GM12878 (cell line): Measurements from ENCODE around the gene CLPTM1. TPM values are rescaled to one million over a fixed set of nuclear protein-coding genes. Genes with fewer than 3 reads are reported as not detected.

Source experiments
- ATAC-seq: fragments of 200-7000 bp; cut with Tn5 transposase; 3 replicates; pipeline ENCODE4 v1.9.1; 2020; ENCODE audit warnings: mild to moderate bottlenecking, moderate library complexity
- BruUV-seq: library from RNA; stranded (reverse); fragments of 400-500 nt; replicated peaks from 2 replicates; lab custom pipeline; 2021; lab: Mats Ljungman, UMichigan
- CTCF ChIA-PET: fragments of 300-600 bp; sonication (Branson Sonifier 250); formaldehyde crosslinking; extraction: SDS; loops from one replicate; lab custom pipeline; 2021; ENCODE audit warnings: inconsistent platforms; lab: Yijun Ruan, JAX
- POLR2A ChIA-PET: fragments of 350-600 bp; formaldehyde crosslinking; extraction: SDS; loops from one replicate; lab custom pipeline; 2021; ENCODE audit warnings: inconsistent platforms; lab: Charles Lee
- RAD21 ChIA-PET: fragments of 300-600 bp; sonication (Branson Sonifier 250); formaldehyde crosslinking; loops from one replicate; lab custom pipeline; 2023; ENCODE audit warnings: antibody characterized with exemption; ENCODE audit not compliant: unreplicated experiment; lab: Charles Lee
- SMC1A ChIA-PET: fragments of 300-600 bp; sonication (Branson Sonifier 250); formaldehyde crosslinking; loops from one replicate; lab custom pipeline; 2023; ENCODE audit not compliant: unreplicated experiment, uncharacterized antibody; lab: Charles Lee
- DNase-seq: peaks from one replicate; pipeline ENCODE4 v3.0.0-alpha.2; 2011; ENCODE audit warnings: low read depth, low spot score
- FAIRE-seq: peaks from 3 replicates; lab custom pipeline; 2011; peaks lifted over from hg19 to GRCh38; lab: Jason Lieb, UNC
- H2AFZ ChIP-seq: 2 replicates; pipeline ENCODE4 v1.6.0; 2011; ENCODE audit warnings: low read depth, low read length, control low read depth; ENCODE audit not compliant: control insufficient read depth
- H3K27ac ChIP-seq: 2 replicates; pipeline ENCODE4 v1.5.1; 2011; ENCODE audit warnings: control low read depth; ENCODE audit not compliant: control insufficient read depth, insufficient read depth
- H3K27me3 ChIP-seq, 2 experiments: replicated peaks in 1 of 2; 2 replicates each; pipeline versions ENCODE4 v1.6.0 to v1.6.1; 2011; ENCODE audit warnings: low read length in 1 of 2; ENCODE audit not compliant: control insufficient read depth in 2 of 2, insufficient read depth in 2 of 2
- H3K36me3 ChIP-seq, 2 experiments: 2 replicates each; pipeline ENCODE4 v1.5.1; 2011; ENCODE audit warnings: low read length in 1 of 2; ENCODE audit not compliant: control insufficient read depth in 2 of 2, insufficient read depth in 2 of 2
- H3K4me1 ChIP-seq: 2 replicates; pipeline ENCODE4 v1.6.1; 2011; ENCODE audit warnings: mild to moderate bottlenecking, low read length, moderate library complexity, mixed read lengths; ENCODE audit not compliant: control insufficient read depth, insufficient read depth
- H3K4me2 ChIP-seq: 2 replicates; pipeline ENCODE4 v1.6.0; 2011; ENCODE audit warnings: control low read depth; ENCODE audit not compliant: control insufficient read depth, insufficient read depth
- H3K4me3 ChIP-seq: fragments of 200-600 bp; sonication (generic); 2 replicates; pipeline ENCODE4 v1.5.1; 2016
- H3K79me2 ChIP-seq: 2 replicates; pipeline ENCODE4 v1.6.0; 2011; ENCODE audit warnings: low read length; ENCODE audit not compliant: control insufficient read depth, insufficient read depth
- H3K9ac ChIP-seq: 2 replicates; pipeline ENCODE4 v1.8.0; 2011; ENCODE audit warnings: low read length, control low read depth, mixed read lengths; ENCODE audit not compliant: control insufficient read depth, insufficient read depth
- H3K9me3 ChIP-seq: replicated peaks from 3 replicates; pipeline ENCODE4 v1.5.1; 2011; ENCODE audit warnings: mild to moderate bottlenecking, low read length; ENCODE audit not compliant: control insufficient read depth, insufficient read depth
- H4K20me1 ChIP-seq: 2 replicates; pipeline ENCODE4 v1.6.0; 2011; ENCODE audit not compliant: control insufficient read depth, insufficient read depth
- BHLHE40 ChIP-seq, 2 experiments: fragments of 450-650 bp in 1 of 2; IDR thresholded peaks; 2 replicates each; pipeline ENCODE4 v1.6.1; 2011 to 2017; ENCODE audit warnings: low read depth in 2 of 2, borderline replicate concordance in 1 of 2, improper control_type of control experiment in 1 of 2, low read length in 1 of 2, mild to moderate bottlenecking in 1 of 2
- GABPA ChIP-seq: IDR thresholded peaks from 2 replicates; pipeline ENCODE4 v1.6.1; 2014; ENCODE audit warnings: antibody characterized with exemption, low read depth, mild to moderate bottlenecking, inconsistent platforms
- HDAC2 ChIP-seq: fragments of 200-600 bp; sonication (generic); IDR thresholded peaks from 2 replicates; pipeline ENCODE4 v1.6.1; 2017
- KDM1A ChIP-seq: fragments of 200-600 bp; sonication (generic); IDR thresholded peaks from 2 replicates; pipeline ENCODE4 v1.6.1; 2016; ENCODE audit warnings: borderline replicate concordance
- MTA2 ChIP-seq: fragments of 450-650 bp; IDR thresholded peaks from 2 replicates; pipeline ENCODE4 v1.6.1; 2016; ENCODE audit warnings: low read depth, mild to moderate bottlenecking, moderate library complexity
- PAX5 ChIP-seq: IDR thresholded peaks from 2 replicates; pipeline ENCODE4 v1.6.1; 2011; ENCODE audit warnings: low read depth, low read length, borderline replicate concordance
- PBX3 ChIP-seq: IDR thresholded peaks from 2 replicates; pipeline ENCODE4 v1.6.1; 2011; ENCODE audit warnings: mild to moderate bottlenecking, low read depth, low read length, moderate library complexity; ENCODE audit not compliant: insufficient replicate concordance
- POLR2AphosphoS2 ChIP-seq: IDR thresholded peaks from 2 replicates; pipeline ENCODE4 v1.6.1; 2011; ENCODE audit warnings: low read depth, mild to moderate bottlenecking, low read length, improper control_type of control experiment, moderate library complexity
- POLR2AphosphoS5 ChIP-seq: IDR thresholded peaks from 2 replicates; pipeline ENCODE4 v1.6.1; 2011; ENCODE audit warnings: mild to moderate bottlenecking, low read length, inconsistent platforms
- RB1 ChIP-seq: fragments of 450-650 bp; formaldehyde crosslinking; IDR thresholded peaks from 2 replicates; pipeline ENCODE4 v1.6.1; 2017; ENCODE audit warnings: mild to moderate bottlenecking, borderline replicate concordance
- SPI1 ChIP-seq: IDR thresholded peaks from 2 replicates; pipeline ENCODE4 v1.6.1; 2011; ENCODE audit warnings: low read depth, mild to moderate bottlenecking, low read length, moderate library complexity, borderline replicate concordance; ENCODE audit not compliant: insufficient read depth
- STAT3 ChIP-seq: IDR thresholded peaks from 2 replicates; pipeline ENCODE4 v1.6.1; 2011; ENCODE audit warnings: low read depth, low read length, improper control_type of control experiment
- TAF1 ChIP-seq: IDR thresholded peaks from 2 replicates; pipeline ENCODE4 v1.6.1; 2011; ENCODE audit warnings: mild to moderate bottlenecking, low read depth, low read length, borderline replicate concordance
- ZBED1 ChIP-seq: IDR thresholded peaks from 2 replicates; pipeline ENCODE4 v1.6.1; 2016; ENCODE audit warnings: borderline replicate concordance
- WGBS: methylation state at CpG from one replicate; pipeline ENCODE4 v1.1.6; 2016; ENCODE audit warnings: low lambda C conversion rate; ENCODE audit not compliant: insufficient replicate concordance, insufficient coverage; ENCODE audit errors: missing lambda C conversion rate; 5-methylcytosine and 5-hydroxymethylcytosine counted together
- in situ Hi-C: fragments of 300-500 bp; cut with MboI; formaldehyde crosslinking; loops from 9 replicates; pipeline ENCODE4 v1.14.3; 2018; ENCODE audit warnings: mixed read lengths
- intact Hi-C: fragments of 100-400 bp; cut with micrococcal nuclease; formaldehyde crosslinking; loops from one replicate; pipeline ENCODE4 v1.14.2; 2022; ENCODE audit not compliant: unreplicated experiment
- polyA plus RNA-seq, 11 experiments: library from polyadenylated mRNA; depleted of rRNA in 4 of 11; unstranded in 6 of 11; stranded (reverse) in 5 of 11; fragments of >200 nt; fragmentation: Nextera tagmentation in 4 of 11; fragmentation: Illumina TruSeq in 1 of 11; extraction: Ambion mirVana in 4 of 11; extraction: Trizol in 1 of 11; gene quantifications; 1 replicate in 1 of 11; 2 replicates in 10 of 11; pipeline versions ENCODE4 v1.2.1 to v1.2.3, GENCODE V29; 2011 to 2016; ENCODE audit warnings: inconsistent platforms in 2 of 11, missing spikeins in 2 of 11, low read depth in 1 of 11
- total RNA-seq, 4 experiments: library from RNA; depleted of rRNA in 3 of 4; stranded (reverse); fragments of >200 nt in 3 of 4; fragmentation: Illumina TruSeq in 1 of 4; extraction: Trizol in 1 of 4; gene quantifications; 2 replicates each; pipeline versions ENCODE4 v1.2.1 to v1.2.3, GENCODE V29; 2013 to 2021
- TF ChIP-seq, protein P1 (sequence below): IDR thresholded peaks from 2 replicates; pipeline ENCODE4 v1.6.1; 2011; ENCODE audit warnings: borderline replicate concordance, low read depth, mild to moderate bottlenecking, moderate library complexity, mixed read lengths, low read length; ENCODE audit not compliant: insufficient read depth; ENCODE audit errors: extremely low read length
- TF ChIP-seq, protein P2 (sequence below): fragments of 450-650 bp; IDR thresholded peaks from 2 replicates; pipeline ENCODE4 v1.6.1; 2018; ENCODE audit warnings: borderline replicate concordance, mild to moderate bottlenecking; ENCODE audit not compliant: partially characterized antibody
- TF ChIP-seq, protein P3 (sequence below): IDR thresholded peaks from 2 replicates; pipeline ENCODE4 v1.6.1; 2011; ENCODE audit warnings: low read depth, low read length, improper control_type of control experiment, borderline replicate concordance

Gene CLPTM1
- total and polyA plus RNA-seq, 10 of the 15 experiments (the other 5 are each of a cell fraction or from before 2014, with no cell fraction given): 0.42 to 72.6 (median 35.2) TPM

DNA sequence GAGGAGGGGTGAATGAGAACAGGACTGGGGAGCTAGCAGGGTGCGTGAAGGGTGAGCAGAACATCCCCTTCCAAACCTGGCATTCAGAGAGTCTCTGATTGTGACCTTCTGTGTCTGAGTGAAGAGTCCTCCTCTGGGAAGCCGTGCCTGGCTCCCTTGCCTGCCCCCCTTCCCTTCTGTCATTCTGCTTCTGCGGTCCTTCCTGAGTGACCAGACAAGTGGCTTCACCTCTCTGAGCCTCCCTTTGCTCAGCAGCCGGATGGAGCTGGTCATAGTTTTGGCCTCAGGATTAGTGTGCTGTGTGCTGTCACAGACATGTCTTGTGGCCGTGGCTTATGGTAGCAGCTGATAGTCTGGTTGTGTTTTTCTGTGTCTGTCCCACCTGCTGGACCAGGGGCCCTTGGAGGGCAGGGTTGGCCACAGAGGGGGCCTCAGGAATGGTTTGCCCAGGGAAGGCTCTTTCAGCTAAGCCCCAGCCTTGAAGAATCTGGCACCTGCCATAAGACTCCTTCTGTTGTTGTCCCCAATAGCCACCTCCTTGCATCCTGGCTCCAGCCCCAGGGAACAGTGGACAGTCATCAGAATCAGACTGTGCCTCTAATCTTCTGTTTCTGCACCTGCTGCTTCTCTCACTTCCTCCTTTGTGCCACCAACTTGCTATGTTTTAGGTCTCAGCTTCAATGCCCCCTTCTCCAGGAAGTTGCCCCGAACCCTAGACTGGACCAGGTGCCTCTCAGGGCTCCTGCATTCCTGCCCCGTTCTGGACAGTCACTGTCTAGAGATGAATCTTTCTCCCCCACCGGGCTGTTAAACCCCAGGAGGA is 5.9 kb downstream of the CLPTM1 start:
- POLR2A ChIA-PET: interaction anchor here (0.5 to 0.6 kb wide), 3 partner anchors 23 to 270 kb away, joined by 3 to 5 read pairs (median 3); no protein-coding TSS in a partner anchor
- TF ChIP-seq KDM1A (no peak), MTA2 (no peak), STAT3 (no peak), RB1 (no peak), PAX5 (no peak), POLR2AphosphoS5 (no peak), GABPA (no peak), HDAC2 (no peak), TAF1 (no peak), BHLHE40 (IDR thresholded peaks at IDR 0.05; ENCODE audit: borderline replicate concordance in 1 of 2, low read depth in 2 of 2, low read length in 1 of 2) (peak in 1 of 2 experiments; percentile 36; a peak in 1 of 4 replicates), SPI1 (peak; percentile 90), ZBED1 (no peak), POLR2AphosphoS2 (no peak), PBX3 (no peak)
- TF ChIP-seq, protein P1, sequence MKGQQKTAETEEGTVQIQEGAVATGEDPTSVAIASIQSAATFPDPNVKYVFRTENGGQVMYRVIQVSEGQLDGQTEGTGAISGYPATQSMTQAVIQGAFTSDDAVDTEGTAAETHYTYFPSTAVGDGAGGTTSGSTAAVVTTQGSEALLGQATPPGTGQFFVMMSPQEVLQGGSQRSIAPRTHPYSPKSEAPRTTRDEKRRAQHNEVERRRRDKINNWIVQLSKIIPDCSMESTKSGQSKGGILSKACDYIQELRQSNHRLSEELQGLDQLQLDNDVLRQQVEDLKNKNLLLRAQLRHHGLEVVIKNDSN: no peak
- TF ChIP-seq, protein P2, sequence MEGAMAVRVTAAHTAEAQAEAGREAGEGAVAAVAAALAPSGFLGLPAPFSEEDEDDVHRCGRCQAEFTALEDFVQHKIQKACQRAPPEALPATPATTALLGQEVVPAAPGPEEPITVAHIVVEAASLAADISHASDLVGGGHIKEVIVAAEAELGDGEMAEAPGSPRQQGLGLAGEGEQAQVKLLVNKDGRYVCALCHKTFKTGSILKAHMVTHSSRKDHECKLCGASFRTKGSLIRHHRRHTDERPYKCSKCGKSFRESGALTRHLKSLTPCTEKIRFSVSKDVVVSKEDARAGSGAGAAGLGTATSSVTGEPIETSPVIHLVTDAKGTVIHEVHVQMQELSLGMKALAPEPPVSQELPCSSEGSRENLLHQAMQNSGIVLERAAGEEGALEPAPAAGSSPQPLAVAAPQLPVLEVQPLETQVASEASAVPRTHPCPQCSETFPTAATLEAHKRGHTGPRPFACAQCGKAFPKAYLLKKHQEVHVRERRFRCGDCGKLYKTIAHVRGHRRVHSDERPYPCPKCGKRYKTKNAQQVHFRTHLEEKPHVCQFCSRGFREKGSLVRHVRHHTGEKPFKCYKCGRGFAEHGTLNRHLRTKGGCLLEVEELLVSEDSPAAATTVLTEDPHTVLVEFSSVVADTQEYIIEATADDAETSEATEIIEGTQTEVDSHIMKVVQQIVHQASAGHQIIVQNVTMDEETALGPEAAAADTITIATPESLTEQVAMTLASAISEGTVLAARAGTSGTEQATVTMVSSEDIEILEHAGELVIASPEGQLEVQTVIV: no peak
- TF ChIP-seq, protein P3, sequence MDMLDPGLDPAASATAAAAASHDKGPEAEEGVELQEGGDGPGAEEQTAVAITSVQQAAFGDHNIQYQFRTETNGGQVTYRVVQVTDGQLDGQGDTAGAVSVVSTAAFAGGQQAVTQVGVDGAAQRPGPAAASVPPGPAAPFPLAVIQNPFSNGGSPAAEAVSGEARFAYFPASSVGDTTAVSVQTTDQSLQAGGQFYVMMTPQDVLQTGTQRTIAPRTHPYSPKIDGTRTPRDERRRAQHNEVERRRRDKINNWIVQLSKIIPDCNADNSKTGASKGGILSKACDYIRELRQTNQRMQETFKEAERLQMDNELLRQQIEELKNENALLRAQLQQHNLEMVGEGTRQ: no peak

More for the DNA sequence above, 5.9 kb downstream of the CLPTM1 start:
- ChIA-PET RAD21 (interaction anchor here (1.3 to 1.4 kb wide), 2 partner anchors 98 to 237 kb away, joined by 3 to 6 read pairs; no protein-coding TSS in a partner anchor), CTCF (interaction anchor here (0.8 to 4.1 kb wide), 4 partner anchors 10 to 190 kb away, joined by 3 to 25 read pairs (median 6); no protein-coding TSS in a partner anchor), SMC1A (interaction anchor here (0.6 to 1.9 kb wide), 7 partner anchors 9 to 226 kb away, joined by 3 to 5 read pairs (median 3); no protein-coding TSS in a partner anchor)
- no TSS peak for BruUV-seq
- H3K4me1 ChIP-seq: peaks cover 14% of the 10 kb centered on the region
- DNase-seq (peak; percentile 24), FAIRE-seq (no peak), ATAC-seq (peak; percentile 84)
- peak overlapping the region; percentile 39 for H3K4me2 ChIP-seq
- H3K27me3 ChIP-seq: no peaks in the 10 kb centered on the region
- peak overlapping the region; percentile 24; the same call in 1 of the 2 replicates for H3K27ac ChIP-seq
- peaks cover 47% of the 10 kb centered on the region for H3K79me2 ChIP-seq
- in situ Hi-C loops (no loop called here), intact Hi-C loops (no loop called here)
- no peak overlapping the region for H3K9ac ChIP-seq
- H3K4me3 ChIP-seq: no peak overlapping the region; the same call in 1 of the 2 replicates
- peaks cover 7 to 8% of the 10 kb centered on the region in 2 experiments for H3K36me3 ChIP-seq
- H4K20me1 ChIP-seq: no peaks in the 10 kb centered on the region
- H3K9me3 ChIP-seq: no peaks in the 10 kb centered on the region
- WGBS: 49% methylated on average over 8 of the region's 8 CpGs
- no peak overlapping the region for H2AFZ ChIP-seq
